Measurements from ENCODE around the gene TOR4A.

The TOR4A gene

DNA sequence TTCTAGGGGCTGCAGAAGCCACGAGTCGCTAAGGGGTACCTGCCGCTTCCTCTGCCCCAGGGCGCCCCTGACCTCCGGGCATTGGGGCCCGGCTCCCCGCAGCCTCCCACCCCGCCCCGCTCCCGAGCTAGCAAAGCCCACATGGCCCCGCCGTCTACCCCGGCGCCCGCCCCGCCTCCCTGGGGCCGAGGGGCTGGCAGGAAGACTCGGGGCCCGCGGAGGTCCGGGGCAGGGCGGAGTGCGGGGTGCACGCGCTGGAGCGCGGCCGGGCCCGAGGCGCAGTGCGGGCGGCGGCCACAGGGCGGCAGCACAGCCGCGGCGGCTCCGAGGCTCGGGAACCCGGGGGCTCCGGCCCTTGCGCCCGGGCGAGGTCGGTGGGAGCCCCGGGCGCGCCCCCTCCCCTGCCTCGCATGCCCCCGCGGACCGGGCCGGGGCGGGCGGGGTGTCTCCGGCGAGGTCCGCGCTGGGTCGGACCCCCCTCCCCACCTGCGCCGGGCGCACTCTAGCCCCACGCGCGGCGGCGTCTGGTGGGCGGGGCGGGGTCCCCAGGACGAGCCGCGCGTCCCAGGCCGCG lies 17.8 kb downstream of the TOR4A start:
- TF ChIP-seq SIN3A (IDR thresholded peaks at IDR 0.05; ENCODE audit: borderline replicate concordance, insufficient read depth, low read length) = no peak
- TF ChIP-seq TAF1 (IDR thresholded peaks at IDR 0.05; ENCODE audit: borderline replicate concordance, insufficient read depth, low read length) = no peak
- TF ChIP-seq POLR2AphosphoS5 (IDR thresholded peaks at IDR 0.05; ENCODE audit: low read depth, low read length) = no peak
- no peak for TF ChIP-seq FOXP2 (optimal IDR thresholded peaks at IDR 0.05; ENCODE audit: borderline replicate concordance, extremely low read depth, extremely low read length, insufficient read depth)
- TF ChIP-seq, protein P1, sequence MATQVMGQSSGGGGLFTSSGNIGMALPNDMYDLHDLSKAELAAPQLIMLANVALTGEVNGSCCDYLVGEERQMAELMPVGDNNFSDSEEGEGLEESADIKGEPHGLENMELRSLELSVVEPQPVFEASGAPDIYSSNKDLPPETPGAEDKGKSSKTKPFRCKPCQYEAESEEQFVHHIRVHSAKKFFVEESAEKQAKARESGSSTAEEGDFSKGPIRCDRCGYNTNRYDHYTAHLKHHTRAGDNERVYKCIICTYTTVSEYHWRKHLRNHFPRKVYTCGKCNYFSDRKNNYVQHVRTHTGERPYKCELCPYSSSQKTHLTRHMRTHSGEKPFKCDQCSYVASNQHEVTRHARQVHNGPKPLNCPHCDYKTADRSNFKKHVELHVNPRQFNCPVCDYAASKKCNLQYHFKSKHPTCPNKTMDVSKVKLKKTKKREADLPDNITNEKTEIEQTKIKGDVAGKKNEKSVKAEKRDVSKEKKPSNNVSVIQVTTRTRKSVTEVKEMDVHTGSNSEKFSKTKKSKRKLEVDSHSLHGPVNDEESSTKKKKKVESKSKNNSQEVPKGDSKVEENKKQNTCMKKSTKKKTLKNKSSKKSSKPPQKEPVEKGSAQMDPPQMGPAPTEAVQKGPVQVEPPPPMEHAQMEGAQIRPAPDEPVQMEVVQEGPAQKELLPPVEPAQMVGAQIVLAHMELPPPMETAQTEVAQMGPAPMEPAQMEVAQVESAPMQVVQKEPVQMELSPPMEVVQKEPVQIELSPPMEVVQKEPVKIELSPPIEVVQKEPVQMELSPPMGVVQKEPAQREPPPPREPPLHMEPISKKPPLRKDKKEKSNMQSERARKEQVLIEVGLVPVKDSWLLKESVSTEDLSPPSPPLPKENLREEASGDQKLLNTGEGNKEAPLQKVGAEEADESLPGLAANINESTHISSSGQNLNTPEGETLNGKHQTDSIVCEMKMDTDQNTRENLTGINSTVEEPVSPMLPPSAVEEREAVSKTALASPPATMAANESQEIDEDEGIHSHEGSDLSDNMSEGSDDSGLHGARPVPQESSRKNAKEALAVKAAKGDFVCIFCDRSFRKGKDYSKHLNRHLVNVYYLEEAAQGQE (IDR thresholded peaks at IDR 0.05; ENCODE audit: insufficient read depth in 1 of 2, low read depth in 2 of 2, low read length in 2 of 2) = no peak

DNA sequence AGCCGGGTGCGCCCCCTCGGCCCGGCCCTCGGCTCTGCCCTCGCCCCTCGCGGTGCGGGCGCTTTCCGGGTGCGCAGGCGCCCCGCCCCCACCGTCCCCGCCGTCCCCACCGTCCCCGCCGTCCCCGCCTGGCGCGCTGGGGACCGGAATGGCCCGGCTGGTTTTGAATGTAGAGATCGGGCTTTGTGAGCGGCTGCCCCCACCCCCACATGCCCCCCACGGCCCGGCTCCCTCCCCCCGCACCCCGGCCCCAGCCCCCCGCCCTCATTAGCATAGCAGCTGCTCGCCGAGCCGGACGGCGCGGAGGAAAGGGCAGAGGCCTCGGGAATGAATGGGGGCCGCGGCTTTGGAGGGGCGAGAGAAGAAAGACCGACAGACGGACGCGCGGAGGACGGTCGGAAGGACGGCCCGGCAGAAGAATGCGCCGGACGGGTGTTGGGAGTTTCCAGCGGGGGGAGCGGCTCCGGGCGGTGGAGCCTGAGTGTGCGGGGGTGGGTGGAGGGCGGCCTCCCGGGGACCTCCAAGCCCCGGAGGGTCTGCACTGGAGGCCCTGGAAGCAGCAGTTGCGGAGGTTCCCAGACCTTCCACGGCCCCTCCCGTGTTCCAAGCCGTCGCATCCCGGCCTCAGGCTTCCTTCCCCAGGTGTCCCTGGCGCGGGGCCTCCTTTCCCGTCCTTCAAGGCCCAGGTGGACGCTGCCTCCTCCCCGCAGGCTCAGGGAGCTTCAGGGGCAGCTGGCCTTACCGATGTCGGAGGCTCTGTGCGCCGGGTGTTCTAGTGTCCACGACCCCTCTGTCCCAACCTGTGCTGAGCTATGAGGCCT lies 18.5 kb downstream of the TOR4A start:
- TF ChIP-seq SIN3A (IDR thresholded peaks at IDR 0.05; ENCODE audit: borderline replicate concordance, insufficient read depth, low read length) (no peak; the same call in 1 of the 2 replicates), POLR2AphosphoS5 (IDR thresholded peaks at IDR 0.05; ENCODE audit: low read depth, low read length) (no peak; the same call in 1 of the 2 replicates), TAF1 (IDR thresholded peaks at IDR 0.05; ENCODE audit: borderline replicate concordance, insufficient read depth, low read length) (no peak), FOXP2 (optimal IDR thresholded peaks at IDR 0.05; ENCODE audit: borderline replicate concordance, extremely low read depth, extremely low read length, insufficient read depth) (no peak)
- TF ChIP-seq, protein P1 (IDR thresholded peaks at IDR 0.05; ENCODE audit: insufficient read depth in 1 of 2, low read depth in 2 of 2, low read length in 2 of 2) = no peak

GRCh38 chr9:137296670-137297664 lies 19.4 kb downstream of the TOR4A start:
- TF ChIP-seq TAF1 (IDR thresholded peaks at IDR 0.05; ENCODE audit: borderline replicate concordance, insufficient read depth, low read length) = peak; percentile 73; the same call in 1 of the 2 replicates
- TF ChIP-seq SIN3A (IDR thresholded peaks at IDR 0.05; ENCODE audit: borderline replicate concordance, insufficient read depth, low read length) = 0 out of 2 replicates have a peak, but pooled peaks have one; percentile 72
- TF ChIP-seq, protein P1 (IDR thresholded peaks at IDR 0.05; ENCODE audit: insufficient read depth in 1 of 2, low read depth in 2 of 2, low read length in 2 of 2) = peak in 1 of 2 experiments; percentile 27; a peak in 1 of 4 replicates
- TF ChIP-seq POLR2AphosphoS5 (IDR thresholded peaks at IDR 0.05; ENCODE audit: low read depth, low read length) = peak; percentile 58; the same call in 1 of the 2 replicates
- no peak for TF ChIP-seq FOXP2 (optimal IDR thresholded peaks at IDR 0.05; ENCODE audit: borderline replicate concordance, extremely low read depth, extremely low read length, insufficient read depth)

DNA sequence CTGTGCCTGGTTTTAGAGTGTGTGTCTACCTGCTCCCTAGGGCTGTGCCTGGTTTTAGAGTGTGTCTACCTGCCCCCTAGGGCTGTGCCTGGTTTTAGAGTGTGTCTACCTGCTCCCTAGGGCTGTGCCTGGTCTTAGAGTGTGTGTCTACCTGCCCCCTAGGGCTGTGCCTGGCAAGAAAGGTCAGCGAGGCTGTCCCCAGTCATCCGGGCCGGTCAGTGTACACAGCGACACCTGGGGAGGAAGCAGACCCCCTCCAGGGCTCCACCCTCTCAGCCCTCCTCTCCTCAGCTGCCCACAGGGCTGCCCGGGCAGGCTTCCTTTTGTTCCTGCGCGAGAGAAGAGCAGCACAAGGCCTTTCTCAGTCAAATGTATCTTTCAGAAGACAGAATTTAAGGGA lies 20.4 kb downstream of the TOR4A start:
- TF ChIP-seq POLR2AphosphoS5 (IDR thresholded peaks at IDR 0.05; ENCODE audit: low read depth, low read length) (no peak), SIN3A (IDR thresholded peaks at IDR 0.05; ENCODE audit: borderline replicate concordance, insufficient read depth, low read length) (no peak), TAF1 (IDR thresholded peaks at IDR 0.05; ENCODE audit: borderline replicate concordance, insufficient read depth, low read length) (no peak), FOXP2 (optimal IDR thresholded peaks at IDR 0.05; ENCODE audit: borderline replicate concordance, extremely low read depth, extremely low read length, insufficient read depth) (no peak)
- TF ChIP-seq, protein P1 (IDR thresholded peaks at IDR 0.05; ENCODE audit: insufficient read depth in 1 of 2, low read depth in 2 of 2, low read length in 2 of 2) = no peak

Data from PFSK-1 (cell line).